ENCODE data around the gene KCTD13. TPM values are rescaled to one million over a fixed set of nuclear protein-coding genes. Genes with fewer than 3 reads are reported as not detected.

Gene KCTD13
- total RNA-seq, 2 donors from 2014 or later: 21.5 to 27.5 TPM

DNA sequence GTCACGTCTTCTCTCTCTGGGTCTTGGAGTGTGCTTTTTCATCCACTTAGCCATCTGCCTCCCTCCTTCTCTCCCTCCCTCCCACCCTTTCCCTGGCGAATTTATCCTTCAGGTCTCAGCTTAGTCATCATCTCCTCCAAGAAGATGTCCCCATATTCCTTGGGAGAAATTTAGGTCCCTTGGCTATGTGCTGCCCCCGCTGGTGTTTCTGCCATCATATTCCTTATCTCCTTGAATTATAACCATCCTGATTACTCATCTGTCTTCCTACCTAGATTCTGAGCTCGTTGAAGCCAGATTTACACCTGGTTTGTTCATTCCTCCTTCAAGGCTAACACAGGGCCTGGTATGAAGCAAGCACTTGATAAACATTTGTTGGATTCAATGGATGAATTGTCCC, 31.7 kb downstream of the KCTD13 start:
- H3K9ac ChIP-seq (ENCODE audit: extremely low read depth, low read length, poor library complexity, severe bottlenecking): no peak overlapping the region
- H3K4me3 ChIP-seq (ENCODE audit: low read length): no peak overlapping the region
- DNase-seq: no peak
- no peaks in the 10 kb centered on the region for H3K9me3 ChIP-seq (ENCODE audit: control insufficient read depth, low read length)
- H3K27me3 Mint-ChIP-seq (ENCODE audit: insufficient read depth): no peaks in the 10 kb centered on the region
- peaks cover 20% of the 10 kb centered on the region for H3K36me3 Mint-ChIP-seq (ENCODE audit: low read depth)
- H3K36me3 ChIP-seq (ENCODE audit: control insufficient read depth, insufficient read depth, low read length): peaks cover 21% of the 10 kb centered on the region
- H3K27ac ChIP-seq (ENCODE audit: low read depth, low read length): no peak overlapping the region
- H3K4me3 Mint-ChIP-seq: no peak overlapping the region
- H3K4me1 ChIP-seq (ENCODE audit: control insufficient read depth, insufficient read depth, low read length): no peaks in the 10 kb centered on the region
- no peak overlapping the region for H3K27ac Mint-ChIP-seq
- peaks cover 13% of the 10 kb centered on the region for H3K4me1 Mint-ChIP-seq
- 89 to 92% methylated on average over 3 to 4 of the region's 4 CpGs for WGBS, 2 experiments (ENCODE audit: insufficient coverage in 1 of 2, insufficient read length in 1 of 2)
- H3K27me3 ChIP-seq (ENCODE audit: control insufficient read depth, insufficient read depth, low read length, poor library complexity, severe bottlenecking): no peaks in the 10 kb centered on the region
- no peaks in the 10 kb centered on the region for H3K9me3 Mint-ChIP-seq
- TF ChIP-seq, protein P1, sequence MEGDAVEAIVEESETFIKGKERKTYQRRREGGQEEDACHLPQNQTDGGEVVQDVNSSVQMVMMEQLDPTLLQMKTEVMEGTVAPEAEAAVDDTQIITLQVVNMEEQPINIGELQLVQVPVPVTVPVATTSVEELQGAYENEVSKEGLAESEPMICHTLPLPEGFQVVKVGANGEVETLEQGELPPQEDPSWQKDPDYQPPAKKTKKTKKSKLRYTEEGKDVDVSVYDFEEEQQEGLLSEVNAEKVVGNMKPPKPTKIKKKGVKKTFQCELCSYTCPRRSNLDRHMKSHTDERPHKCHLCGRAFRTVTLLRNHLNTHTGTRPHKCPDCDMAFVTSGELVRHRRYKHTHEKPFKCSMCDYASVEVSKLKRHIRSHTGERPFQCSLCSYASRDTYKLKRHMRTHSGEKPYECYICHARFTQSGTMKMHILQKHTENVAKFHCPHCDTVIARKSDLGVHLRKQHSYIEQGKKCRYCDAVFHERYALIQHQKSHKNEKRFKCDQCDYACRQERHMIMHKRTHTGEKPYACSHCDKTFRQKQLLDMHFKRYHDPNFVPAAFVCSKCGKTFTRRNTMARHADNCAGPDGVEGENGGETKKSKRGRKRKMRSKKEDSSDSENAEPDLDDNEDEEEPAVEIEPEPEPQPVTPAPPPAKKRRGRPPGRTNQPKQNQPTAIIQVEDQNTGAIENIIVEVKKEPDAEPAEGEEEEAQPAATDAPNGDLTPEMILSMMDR (conservative IDR thresholded peaks at IDR 0.05): no peak

DNA sequence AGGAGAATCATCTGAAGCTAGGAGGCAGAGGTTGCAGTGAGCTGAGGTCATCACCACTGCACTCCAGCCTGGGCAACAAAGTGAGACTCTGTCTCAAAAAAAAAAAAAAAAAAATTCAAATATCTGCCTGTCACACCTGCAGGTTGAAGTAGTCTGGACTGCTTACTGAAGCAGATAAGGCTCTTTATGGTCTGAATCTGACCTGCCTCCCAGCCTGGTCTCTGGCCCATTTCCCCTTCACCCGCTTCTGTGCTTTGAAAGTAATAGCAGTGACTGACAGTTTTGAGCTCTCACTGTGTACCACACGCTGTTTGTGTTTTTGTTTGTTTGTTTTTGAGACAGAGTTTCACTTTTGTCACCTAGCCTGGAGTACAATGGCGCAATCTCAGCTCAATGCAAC, 32.5 kb downstream of the KCTD13 start:
- no peak for DNase-seq
- H3K4me3 Mint-ChIP-seq: no peak overlapping the region
- no peaks in the 10 kb centered on the region for H3K4me1 ChIP-seq (ENCODE audit: control insufficient read depth, insufficient read depth, low read length)
- H3K4me1 Mint-ChIP-seq: peaks cover 8% of the 10 kb centered on the region
- TF ChIP-seq, protein P1 (conservative IDR thresholded peaks at IDR 0.05): no peak
- H3K9me3 ChIP-seq (ENCODE audit: control insufficient read depth, low read length): no peaks in the 10 kb centered on the region
- peaks cover 20% of the 10 kb centered on the region for H3K36me3 Mint-ChIP-seq (ENCODE audit: low read depth)
- H3K9me3 Mint-ChIP-seq: no peaks in the 10 kb centered on the region
- no peaks in the 10 kb centered on the region for H3K27me3 Mint-ChIP-seq (ENCODE audit: insufficient read depth)
- peaks cover 21% of the 10 kb centered on the region for H3K36me3 ChIP-seq (ENCODE audit: control insufficient read depth, insufficient read depth, low read length)
- H3K27me3 ChIP-seq (ENCODE audit: control insufficient read depth, insufficient read depth, low read length, poor library complexity, severe bottlenecking): no peaks in the 10 kb centered on the region
- WGBS, 2 experiments (ENCODE audit: insufficient coverage in 1 of 2, insufficient read length in 1 of 2): 90 to 95% methylated on average over 2 to 3 of the region's 3 CpGs
- no peak overlapping the region for H3K27ac Mint-ChIP-seq
- no peak overlapping the region for H3K9ac ChIP-seq (ENCODE audit: extremely low read depth, low read length, poor library complexity, severe bottlenecking)
- no peak overlapping the region for H3K4me3 ChIP-seq (ENCODE audit: low read length)
- H3K27ac ChIP-seq (ENCODE audit: low read depth, low read length): no peak overlapping the region

DNA sequence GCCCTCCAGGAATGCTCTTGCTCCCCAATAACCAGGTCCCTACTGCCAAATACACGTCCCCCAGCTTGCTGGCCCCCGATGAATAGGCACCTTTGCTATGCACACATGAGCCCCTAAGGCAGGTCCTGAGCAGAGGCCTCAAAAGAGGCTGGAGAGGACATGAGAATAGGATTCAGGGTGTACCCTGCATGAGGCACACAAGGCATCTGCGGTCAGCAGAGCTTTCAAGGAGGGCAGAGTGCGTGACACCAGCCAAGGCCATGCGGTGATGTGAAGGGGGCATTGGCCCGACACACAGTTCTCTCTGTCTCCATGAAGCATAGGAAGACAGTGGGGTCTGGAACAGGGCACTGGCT, 33.6 kb downstream of the KCTD13 start:
- no peaks in the 10 kb centered on the region for H3K27me3 Mint-ChIP-seq (ENCODE audit: insufficient read depth)
- no peaks in the 10 kb centered on the region for H3K9me3 ChIP-seq (ENCODE audit: control insufficient read depth, low read length)
- 90 to 93% methylated on average over 6 of the region's 6 CpGs for WGBS, 2 experiments (ENCODE audit: insufficient coverage in 1 of 2, insufficient read length in 1 of 2)
- H3K4me3 ChIP-seq (ENCODE audit: low read length): no peak overlapping the region
- no peaks in the 10 kb centered on the region for H3K9me3 Mint-ChIP-seq
- H3K36me3 ChIP-seq (ENCODE audit: control insufficient read depth, insufficient read depth, low read length): peaks cover 21% of the 10 kb centered on the region
- no peaks in the 10 kb centered on the region for H3K4me1 ChIP-seq (ENCODE audit: control insufficient read depth, insufficient read depth, low read length)
- TF ChIP-seq, protein P1 (conservative IDR thresholded peaks at IDR 0.05): no peak
- no peak overlapping the region for H3K27ac ChIP-seq (ENCODE audit: low read depth, low read length)
- H3K4me3 Mint-ChIP-seq: no peak overlapping the region
- H3K27ac Mint-ChIP-seq: no peak overlapping the region
- H3K9ac ChIP-seq (ENCODE audit: extremely low read depth, low read length, poor library complexity, severe bottlenecking): no peak overlapping the region
- no peak for DNase-seq
- H3K4me1 Mint-ChIP-seq: no peaks in the 10 kb centered on the region
- H3K27me3 ChIP-seq (ENCODE audit: control insufficient read depth, insufficient read depth, low read length, poor library complexity, severe bottlenecking): no peaks in the 10 kb centered on the region
- H3K36me3 Mint-ChIP-seq (ENCODE audit: low read depth): peaks cover 20% of the 10 kb centered on the region
